DND-41 (cell line): ENCODE data around the gene PIEZO2.

Experiments
- ATAC-seq: fragments of 200-7000 bp; cut with Tn5 transposase; 3 replicates; pipeline ENCODE4 v1.9.1; 2021; ENCODE audit warnings: low read depth; ENCODE audit not compliant: insufficient read depth
- DNase-seq: peaks from one replicate; pipeline ENCODE4 v3.0.0-alpha.2; 2020
- H2AFZ ChIP-seq: 2 replicates; pipeline ENCODE4 v1.6.0; 2012; ENCODE audit warnings: low read depth, low read length
- H3K27ac ChIP-seq: 2 replicates; pipeline ENCODE4 v1.5.1; 2012; ENCODE audit warnings: low read length, inconsistent platforms
- H3K27me3 ChIP-seq: fragments of 200-600 bp; sonication (generic); 2 replicates; pipeline ENCODE4 v1.6.0; 2012; ENCODE audit warnings: low read length, mild to moderate bottlenecking, inconsistent platforms; ENCODE audit not compliant: insufficient read depth, poor library complexity
- H3K36me3 ChIP-seq: 2 replicates; pipeline ENCODE4 v1.5.1; 2012; ENCODE audit warnings: low read length, inconsistent platforms; ENCODE audit not compliant: insufficient read depth
- H3K4me1 ChIP-seq: 2 replicates; pipeline ENCODE4 v1.5.1; 2012; ENCODE audit warnings: mild to moderate bottlenecking, low read length; ENCODE audit not compliant: insufficient read depth
- H3K4me2 ChIP-seq: 2 replicates; pipeline ENCODE4 v1.6.0; 2012; ENCODE audit warnings: mild to moderate bottlenecking, moderate library complexity, low read length, inconsistent platforms; ENCODE audit not compliant: insufficient read depth
- H3K4me3 ChIP-seq, 2 experiments: fragments of 200-600 bp in 1 of 2; shearing (Covaris generic) in 1 of 2; 2 replicates each; pipeline ENCODE4 v1.5.1; 2012 to 2016; ENCODE audit warnings: inconsistent platforms in 2 of 2, low read length in 2 of 2, mild to moderate bottlenecking in 2 of 2, low read depth in 1 of 2, moderate library complexity in 1 of 2
- H3K79me2 ChIP-seq: 2 replicates; pipeline ENCODE4 v1.6.0; 2012; ENCODE audit warnings: low read length, inconsistent platforms; ENCODE audit not compliant: insufficient read depth
- H3K9ac ChIP-seq: 2 replicates; pipeline ENCODE4 v1.6.0; 2012; ENCODE audit warnings: low read depth, mild to moderate bottlenecking, inconsistent platforms, low read length, moderate library complexity
- H3K9me3 ChIP-seq: 2 replicates; pipeline ENCODE4 v1.5.1; 2012; ENCODE audit warnings: low read length, moderate library complexity, mild to moderate bottlenecking, inconsistent platforms; ENCODE audit not compliant: insufficient read depth, severe bottlenecking
- H4K20me1 ChIP-seq: 2 replicates; pipeline ENCODE4 v1.6.0; 2012; ENCODE audit warnings: low read length; ENCODE audit not compliant: insufficient read depth
- EZH2 ChIP-seq: IDR thresholded peaks from 3 replicates; pipeline ENCODE4 v1.6.1; 2012; ENCODE audit warnings: borderline replicate concordance, low read depth, mild to moderate bottlenecking, moderate library complexity, low read length, inconsistent platforms; ENCODE audit not compliant: severe bottlenecking
- TF ChIP-seq, protein P1 (sequence below): IDR thresholded peaks from 2 replicates; pipeline ENCODE4 v1.5.1; 2012; ENCODE audit warnings: borderline replicate concordance, low read length, moderate library complexity, mild to moderate bottlenecking; ENCODE audit not compliant: poor library complexity, severe bottlenecking; ENCODE audit errors: extremely low read depth

The PIEZO2 gene

DNA sequence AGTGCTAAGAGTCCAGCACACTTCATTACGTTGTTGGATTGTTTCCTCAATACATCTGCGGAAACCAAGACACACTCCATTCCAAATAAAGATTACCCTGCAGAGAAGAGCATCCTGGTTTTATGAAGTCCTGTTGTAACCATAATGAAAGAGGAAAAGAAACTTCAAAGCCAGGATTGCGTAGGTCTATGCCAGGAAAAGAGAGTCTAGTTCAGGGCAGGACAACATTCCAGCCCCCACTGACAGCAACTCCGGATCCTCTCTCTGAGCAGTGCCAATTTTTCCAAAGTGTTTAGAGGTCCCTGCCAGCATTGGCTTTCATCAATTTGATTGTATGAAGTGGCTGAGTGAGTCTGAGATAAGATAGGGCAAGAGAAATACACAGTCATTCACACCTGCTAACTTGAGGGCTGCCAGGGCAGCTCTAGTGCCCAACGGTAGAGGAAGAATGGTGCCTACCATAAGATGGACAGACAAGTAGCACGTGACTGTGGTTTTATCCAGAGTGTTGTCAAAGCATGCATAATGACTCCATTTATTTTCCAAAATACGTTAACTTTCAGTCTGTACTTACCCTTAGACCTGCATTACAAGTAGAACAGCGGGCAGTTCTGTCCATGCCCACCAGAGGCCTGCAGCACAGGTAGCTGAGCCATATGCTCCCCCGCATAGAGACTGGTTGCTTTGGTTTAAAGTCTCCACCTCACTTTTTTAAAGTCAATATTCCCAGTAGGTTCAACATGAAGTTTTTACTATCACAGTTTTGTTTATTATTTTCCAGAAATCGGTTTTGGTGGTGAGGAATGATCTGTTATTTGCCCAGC, 23.7 kb downstream of the PIEZO2 start:
- Histone ChIP-seq H3K9me3 (no peaks in the 10 kb centered on the region), H3K27ac (no peak overlapping the region), H3K4me3 (no peak overlapping the region), H4K20me1 (no peaks in the 10 kb centered on the region), H3K4me1 (no peaks in the 10 kb centered on the region), H3K9ac (no peak overlapping the region), H3K36me3 (no peaks in the 10 kb centered on the region), H2AFZ (no peak overlapping the region), H3K79me2 (no peaks in the 10 kb centered on the region), H3K27me3 (peaks cover 3% of the 10 kb centered on the region), H3K4me2 (no peak overlapping the region)
- DNase-seq (no peak), ATAC-seq (no peak)
- TF ChIP-seq, protein P1, sequence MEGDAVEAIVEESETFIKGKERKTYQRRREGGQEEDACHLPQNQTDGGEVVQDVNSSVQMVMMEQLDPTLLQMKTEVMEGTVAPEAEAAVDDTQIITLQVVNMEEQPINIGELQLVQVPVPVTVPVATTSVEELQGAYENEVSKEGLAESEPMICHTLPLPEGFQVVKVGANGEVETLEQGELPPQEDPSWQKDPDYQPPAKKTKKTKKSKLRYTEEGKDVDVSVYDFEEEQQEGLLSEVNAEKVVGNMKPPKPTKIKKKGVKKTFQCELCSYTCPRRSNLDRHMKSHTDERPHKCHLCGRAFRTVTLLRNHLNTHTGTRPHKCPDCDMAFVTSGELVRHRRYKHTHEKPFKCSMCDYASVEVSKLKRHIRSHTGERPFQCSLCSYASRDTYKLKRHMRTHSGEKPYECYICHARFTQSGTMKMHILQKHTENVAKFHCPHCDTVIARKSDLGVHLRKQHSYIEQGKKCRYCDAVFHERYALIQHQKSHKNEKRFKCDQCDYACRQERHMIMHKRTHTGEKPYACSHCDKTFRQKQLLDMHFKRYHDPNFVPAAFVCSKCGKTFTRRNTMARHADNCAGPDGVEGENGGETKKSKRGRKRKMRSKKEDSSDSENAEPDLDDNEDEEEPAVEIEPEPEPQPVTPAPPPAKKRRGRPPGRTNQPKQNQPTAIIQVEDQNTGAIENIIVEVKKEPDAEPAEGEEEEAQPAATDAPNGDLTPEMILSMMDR, result no peak
- TF ChIP-seq EZH2, result no peak

DNA sequence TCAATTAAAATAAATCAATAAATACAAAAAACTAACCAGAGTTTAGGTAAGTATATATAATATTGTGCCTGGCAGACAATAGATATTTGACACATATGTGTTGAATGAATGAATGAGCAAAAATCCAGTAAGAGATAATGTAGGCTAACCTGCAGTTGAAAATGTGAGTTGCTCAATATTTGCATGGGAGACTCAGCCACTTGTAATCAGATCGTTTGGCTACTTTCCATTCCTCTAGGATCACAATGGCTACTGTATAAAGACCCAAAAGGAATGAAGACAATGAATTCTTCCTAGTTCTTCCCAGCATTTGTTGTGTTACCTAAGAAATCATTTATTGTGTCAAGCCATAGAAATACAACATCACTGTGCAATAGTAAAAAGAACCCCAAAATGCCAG, 25.3 kb downstream of the PIEZO2 start:
- no peak for ATAC-seq
- no peak overlapping the region for H3K4me2 ChIP-seq

DNA sequence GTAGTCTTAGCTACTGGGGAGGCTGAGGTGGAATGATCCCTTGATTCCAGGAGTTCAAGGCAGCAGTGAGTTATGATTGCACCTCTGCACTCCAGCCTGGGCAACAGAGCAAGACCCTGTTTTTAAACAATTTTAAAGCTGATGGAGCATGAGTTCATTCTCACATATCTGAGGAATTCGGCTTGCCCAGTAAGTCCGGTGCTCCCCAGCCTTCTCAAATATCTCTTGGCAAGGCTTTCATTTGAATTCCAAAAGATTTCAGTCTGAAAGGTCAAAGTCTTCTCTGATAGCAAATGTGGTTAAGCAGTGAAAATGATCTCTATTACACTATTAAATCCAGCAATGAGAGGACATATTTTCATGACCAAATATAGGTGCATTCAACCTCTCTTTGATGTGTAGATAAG, 27.9 kb downstream of the PIEZO2 start:
- Histone ChIP-seq H3K4me1 (no peaks in the 10 kb centered on the region), H3K27ac (no peak overlapping the region)

More for the DNA sequence above, 25.3 kb downstream of the PIEZO2 start:
- no peak overlapping the region for H3K4me3 ChIP-seq
- H3K4me1 ChIP-seq, result no peaks in the 10 kb centered on the region
- H3K9me3 ChIP-seq, result no peaks in the 10 kb centered on the region
- H3K36me3 ChIP-seq, result no peaks in the 10 kb centered on the region
- H2AFZ ChIP-seq, result no peak overlapping the region
- TF ChIP-seq, protein P1, result no peak
- no peak for TF ChIP-seq EZH2
- no peak overlapping the region for H3K27ac ChIP-seq
- H3K9ac ChIP-seq, result no peak overlapping the region
- DNase-seq, result no peak
- H4K20me1 ChIP-seq, result no peaks in the 10 kb centered on the region
- peaks cover 3% of the 10 kb centered on the region for H3K27me3 ChIP-seq
- H3K79me2 ChIP-seq, result no peaks in the 10 kb centered on the region

More for the DNA sequence above, 27.9 kb downstream of the PIEZO2 start:
- TF ChIP-seq, protein P1, result no peak
- no peak for TF ChIP-seq EZH2
- Histone ChIP-seq H3K27me3 (peaks cover 3% of the 10 kb centered on the region), H3K9ac (no peak overlapping the region), H3K4me2 (no peak overlapping the region), H4K20me1 (no peaks in the 10 kb centered on the region), H2AFZ (no peak overlapping the region), H3K36me3 (no peaks in the 10 kb centered on the region), H3K9me3 (no peaks in the 10 kb centered on the region), H3K79me2 (no peaks in the 10 kb centered on the region), H3K4me3 (no peak overlapping the region)
- no peak for DNase-seq
- no peak for ATAC-seq
